Thyroid gland (tissue), 4 donors: Measurements from ENCODE around the gene SHROOM3.

Source experiments
- POLR2A ChIP-seq, 2 donors: fragments of 450-650 bp; IDR thresholded peaks; one replicate each; pipeline ENCODE4 v1.6.1; 2017; ENCODE audit warnings: antibody characterized with exemption in 2 of 2, mild to moderate bottlenecking in 2 of 2, moderate library complexity in 1 of 2
- TF ChIP-seq, protein P1 (sequence below), 6 experiments: fragments of 200-600 bp in 3 of 6; fragments of 450-650 bp in 3 of 6; sonication (generic) in 3 of 6; IDR thresholded peaks; one replicate each; pipeline ENCODE4 v1.5.1; 2016 to 2019; ENCODE audit warnings: antibody characterized with exemption in 6 of 6, mild to moderate bottlenecking in 2 of 6, inconsistent platforms in 1 of 6, moderate library complexity in 1 of 6

DNA sequence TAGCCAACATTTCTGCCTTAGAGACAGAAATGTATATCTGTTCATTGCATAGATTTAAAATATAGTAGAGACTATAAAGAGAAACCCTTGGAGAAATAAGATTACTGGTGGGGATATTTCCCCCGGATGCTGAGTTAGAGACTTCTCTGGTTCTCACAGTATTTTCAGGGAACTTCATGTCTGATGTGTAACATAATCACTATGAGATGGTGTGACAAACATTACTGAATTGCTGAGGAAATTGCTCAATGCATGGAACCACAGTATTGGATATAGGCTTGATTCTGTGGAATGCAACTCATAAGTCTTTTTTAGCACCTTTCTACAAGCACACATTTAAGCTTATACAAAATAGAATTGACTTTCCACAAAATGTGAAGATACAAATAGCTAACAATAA is 310.2 kb downstream of the SHROOM3 start:
- TF ChIP-seq POLR2A (IDR thresholded peaks at IDR 0.05), result no peak
- TF ChIP-seq, protein P1, sequence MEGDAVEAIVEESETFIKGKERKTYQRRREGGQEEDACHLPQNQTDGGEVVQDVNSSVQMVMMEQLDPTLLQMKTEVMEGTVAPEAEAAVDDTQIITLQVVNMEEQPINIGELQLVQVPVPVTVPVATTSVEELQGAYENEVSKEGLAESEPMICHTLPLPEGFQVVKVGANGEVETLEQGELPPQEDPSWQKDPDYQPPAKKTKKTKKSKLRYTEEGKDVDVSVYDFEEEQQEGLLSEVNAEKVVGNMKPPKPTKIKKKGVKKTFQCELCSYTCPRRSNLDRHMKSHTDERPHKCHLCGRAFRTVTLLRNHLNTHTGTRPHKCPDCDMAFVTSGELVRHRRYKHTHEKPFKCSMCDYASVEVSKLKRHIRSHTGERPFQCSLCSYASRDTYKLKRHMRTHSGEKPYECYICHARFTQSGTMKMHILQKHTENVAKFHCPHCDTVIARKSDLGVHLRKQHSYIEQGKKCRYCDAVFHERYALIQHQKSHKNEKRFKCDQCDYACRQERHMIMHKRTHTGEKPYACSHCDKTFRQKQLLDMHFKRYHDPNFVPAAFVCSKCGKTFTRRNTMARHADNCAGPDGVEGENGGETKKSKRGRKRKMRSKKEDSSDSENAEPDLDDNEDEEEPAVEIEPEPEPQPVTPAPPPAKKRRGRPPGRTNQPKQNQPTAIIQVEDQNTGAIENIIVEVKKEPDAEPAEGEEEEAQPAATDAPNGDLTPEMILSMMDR (IDR thresholded peaks at IDR 0.05), result no peak
